Right kidney (tissue), 1 donor: ENCODE data around the gene MICAL3.

ENCODE experiments used
- DNase-seq: peaks from one replicate; pipeline ENCODE4 v3.0.0-alpha.2; 2016

Gene MICAL3

DNA sequence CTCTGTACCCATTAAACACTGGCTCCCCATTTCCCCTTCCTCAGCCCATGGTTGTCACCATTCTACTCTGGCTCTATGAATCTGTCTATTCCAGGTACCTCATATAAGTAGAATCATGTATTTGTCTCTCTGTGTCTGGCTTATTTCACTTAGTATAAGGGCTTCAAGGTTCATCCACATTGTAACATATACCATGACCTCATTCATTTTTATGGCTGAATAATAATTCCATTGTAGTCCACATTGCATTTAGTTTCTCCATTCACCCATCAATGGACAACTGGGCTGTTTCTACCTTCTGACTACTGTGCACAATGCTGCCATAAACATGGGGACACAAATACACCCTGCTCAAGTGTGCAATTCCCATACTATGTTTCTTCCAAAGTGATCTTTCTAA, 97.3 kb downstream of the MICAL3 start:
- DNase-seq = no peak

DNA sequence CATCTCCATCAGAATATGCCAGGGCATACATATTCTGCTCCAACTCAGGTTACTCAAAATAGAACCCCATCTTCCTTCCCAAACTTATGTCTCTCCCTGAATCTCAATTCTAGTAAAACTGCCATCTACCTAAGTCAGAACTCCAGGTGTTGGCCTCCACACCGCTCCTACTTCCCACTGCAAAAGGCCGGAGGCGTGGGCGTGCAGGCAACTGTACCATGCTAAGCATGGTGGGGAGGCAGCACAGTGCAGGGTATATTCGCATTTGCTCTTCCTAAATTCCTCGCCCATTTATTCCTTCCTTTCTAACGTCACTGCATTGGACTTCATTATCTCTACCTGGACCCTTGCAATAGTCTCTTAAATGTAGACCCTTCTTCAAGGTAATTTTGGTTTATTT, 97.8 kb downstream of the MICAL3 start:
- no peak for DNase-seq

- DNase-seq = no peak
These were observed 98.9 kb downstream of the MICAL3 start for GRCh38 chr22:17925431-17925841.

- DNase-seq = no peak
These were observed 99.5 kb downstream of the MICAL3 start for GRCh38 chr22:17924735-17925364.

DNA sequence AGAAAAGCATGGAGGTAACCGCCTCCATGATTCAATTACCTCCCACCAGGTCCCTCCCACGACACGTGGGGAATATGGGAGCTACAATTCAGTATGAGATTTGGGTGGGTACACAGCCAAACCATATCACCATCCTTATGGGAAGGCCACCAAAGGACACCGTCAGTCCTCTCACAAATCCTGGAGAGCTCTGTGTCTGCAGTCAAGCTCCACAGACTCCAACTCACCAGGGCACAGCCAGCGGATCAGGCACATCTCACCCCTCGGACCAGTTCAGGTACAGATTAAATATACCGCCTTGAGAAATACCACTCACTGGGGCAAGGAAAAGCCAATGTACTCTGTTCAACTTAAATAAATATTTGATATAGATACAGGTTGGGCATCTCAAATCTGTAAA, 100.3 kb downstream of the MICAL3 start:
- no peak for DNase-seq

- DNase-seq = peak; percentile 19
These were observed 101.1 kb downstream of the MICAL3 start for GRCh38 chr22:17922925-17923903.

GRCh38 chr22:17921871-17922821, 102.2 kb downstream of the MICAL3 start:
- DNase-seq = peak; percentile 31

DNA sequence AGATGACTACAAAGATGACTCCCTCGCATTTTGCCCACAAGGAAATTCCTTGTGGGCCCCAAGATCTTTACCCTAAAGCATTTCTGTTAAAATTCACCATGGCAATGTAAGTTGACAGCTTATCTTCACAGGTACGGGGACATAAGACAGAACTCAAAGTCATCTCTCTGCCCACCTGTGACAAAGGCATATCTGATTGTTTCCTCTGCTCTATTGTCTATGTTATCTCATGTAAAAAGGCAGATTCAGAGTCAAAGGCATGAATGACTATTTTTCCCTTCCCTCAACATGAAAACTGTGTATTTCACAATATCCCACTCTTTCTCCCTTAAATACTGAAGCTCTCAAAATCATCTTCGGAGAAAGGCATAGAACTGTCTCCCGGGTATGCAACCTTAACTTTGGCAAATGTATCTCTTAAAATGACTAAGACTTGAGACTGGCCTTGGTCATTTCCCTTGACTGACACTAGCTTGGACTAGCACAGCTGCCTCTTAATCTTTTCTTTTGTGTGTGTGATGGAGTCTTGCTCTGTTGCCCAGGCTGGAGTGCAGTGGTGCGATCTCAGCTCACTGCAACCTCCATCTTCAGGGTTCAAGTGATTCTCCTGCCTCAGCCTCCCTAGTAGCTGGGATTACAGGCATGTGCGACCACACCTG, 103.2 kb downstream of the MICAL3 start:
- no peak for DNase-seq

- DNase-seq = peak; percentile 35
These were observed 104.2 kb downstream of the MICAL3 start for GRCh38 chr22:17920145-17920605.

- no peak for DNase-seq
These were observed 104.9 kb downstream of the MICAL3 start for GRCh38 chr22:17919276-17920144.

- DNase-seq = no peak
These were observed 105.5 kb downstream of the MICAL3 start for GRCh38 chr22:17918840-17919239.

DNA sequence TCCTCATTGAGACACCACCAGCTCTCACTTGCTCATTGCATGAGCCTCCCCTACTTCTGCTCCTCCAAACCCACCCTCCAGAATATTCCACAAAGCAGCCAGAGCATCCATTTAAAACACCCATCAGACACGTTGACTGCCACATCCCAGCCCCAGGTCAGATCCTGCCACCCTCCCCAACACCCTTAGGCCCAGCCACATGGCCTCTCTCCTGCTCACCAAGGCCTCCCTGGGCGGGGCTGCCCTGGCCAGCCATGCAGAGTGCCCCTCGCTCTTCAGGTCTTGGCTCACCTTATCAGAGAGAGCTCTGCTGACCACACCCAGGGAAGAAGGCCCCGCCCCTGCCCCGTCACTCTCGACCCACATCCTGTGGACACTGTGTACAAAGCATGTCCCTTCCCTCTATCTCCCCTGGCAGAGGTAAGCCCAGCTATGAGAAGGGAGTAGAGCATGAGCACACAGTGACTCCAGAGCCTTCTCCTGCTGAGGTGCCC, 106.8 kb downstream of the MICAL3 start:
- no peak for DNase-seq

- no peak for DNase-seq
These were observed 108.0 kb downstream of the MICAL3 start for GRCh38 chr22:17916226-17916889.

DNA sequence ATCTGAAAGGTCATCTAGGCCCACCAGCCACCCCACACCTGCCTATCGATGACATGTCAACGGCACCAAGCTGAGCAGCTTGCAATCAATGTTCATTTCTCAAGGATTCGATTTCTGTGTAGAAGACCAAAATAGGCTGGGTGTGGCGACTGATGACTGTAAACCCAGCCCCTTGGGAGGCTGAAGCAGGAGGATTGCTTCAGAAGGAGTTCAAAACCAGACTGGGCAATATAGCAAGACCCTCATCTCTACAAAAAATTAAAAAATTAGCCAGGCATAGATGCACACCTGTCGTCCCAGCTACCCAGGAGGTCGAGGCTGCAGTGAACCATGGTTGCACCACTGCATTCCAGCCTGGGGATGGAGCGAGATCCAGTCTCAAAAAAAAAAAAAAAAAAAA, 108.7 kb downstream of the MICAL3 start:
- DNase-seq = no peak

- DNase-seq = no peak
These were observed 109.2 kb downstream of the MICAL3 start for GRCh38 chr22:17915188-17915587.

DNA sequence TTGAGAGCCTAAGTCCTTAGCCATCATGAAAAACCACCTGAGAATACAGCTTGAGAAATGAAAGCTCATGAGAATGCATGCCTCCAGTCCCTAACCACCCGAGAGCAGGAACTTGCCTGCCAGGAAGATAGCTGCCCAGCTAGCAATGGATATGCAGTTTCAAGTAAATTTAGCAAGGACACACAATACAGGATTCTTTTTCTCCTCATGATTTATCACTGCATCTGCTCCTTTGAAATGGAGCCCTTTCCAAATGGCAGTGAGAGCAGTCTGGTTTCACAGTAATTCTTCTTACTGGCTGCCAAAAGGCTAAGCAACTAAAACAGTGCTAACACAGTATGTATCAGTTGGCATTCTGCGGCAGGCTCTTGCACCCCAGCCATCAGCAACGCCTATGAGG, 109.9 kb downstream of the MICAL3 start:
- DNase-seq = no peak

GRCh38 chr22:17913801-17914347, 110.5 kb downstream of the MICAL3 start:
- DNase-seq = no peak

GRCh38 chr22:17912945-17913721, 111.2 kb downstream of the MICAL3 start:
- DNase-seq = no peak

GRCh38 chr22:17911887-17912286, 112.5 kb downstream of the MICAL3 start:
- DNase-seq = no peak
